Natural killer cell (primary cell): ENCODE measurements around the gene NUBPL. TPM values are rescaled to one million over a fixed set of nuclear protein-coding genes. Genes with fewer than 3 reads are reported as not detected.
"Not testable (repeated sequence)": the region's sequence is repeated elsewhere in the genome, so short reads cannot be mapped to it uniquely, and the experiment has no call there.

Source experiments
- ATAC-seq, 3 donors: fragments of 150-1000 bp in 2 of 3; fragments of 200-7000 bp in 1 of 3; cut with Tn5 transposase; 1 replicate in 1 of 3; 2 replicates in 2 of 3; pipeline ENCODE4 v1.10.0; 2021; ENCODE audit warnings: mild to moderate bottlenecking in 2 of 3, moderate library complexity in 2 of 3
- DNase-seq, 2 donors: peaks; one replicate each; pipeline versions ENCODE4 v3.0.0 to v3.0.0-alpha.2; 2013 to 2021; ENCODE audit warnings: mixed read lengths in 1 of 2
- H3K27ac ChIP-seq: one replicate; pipeline ENCODE4 v1.5.1; 2013; ENCODE audit warnings: mild to moderate bottlenecking, low read length
- H3K27me3 ChIP-seq: one replicate; pipeline ENCODE4 v1.6.1; 2013; ENCODE audit warnings: low read length; ENCODE audit not compliant: control insufficient read depth, insufficient read depth
- H3K36me3 ChIP-seq: one replicate; pipeline ENCODE4 v1.6.1; 2013; ENCODE audit warnings: low read length; ENCODE audit not compliant: control insufficient read depth, insufficient read depth
- H3K4me1 ChIP-seq: one replicate; pipeline ENCODE4 v1.6.1; 2013; ENCODE audit warnings: low read length; ENCODE audit not compliant: control insufficient read depth, insufficient read depth
- H3K4me3 ChIP-seq: one replicate; pipeline ENCODE4 v1.5.1; 2013; ENCODE audit warnings: low read length
- H3K9me3 ChIP-seq: one replicate; pipeline ENCODE4 v1.6.1; 2013; ENCODE audit warnings: low read length; ENCODE audit not compliant: control insufficient read depth, insufficient read depth
- H3K27ac Mint-ChIP-seq, 2 donors: one replicate each; pipeline ENCODE4 v1.8.0; 2022; ENCODE audit warnings: mild to moderate bottlenecking in 2 of 2, mixed read lengths in 2 of 2, moderate library complexity in 1 of 2
- H3K27me3 Mint-ChIP-seq, 2 donors: one replicate each; pipeline ENCODE4 v1.8.0; 2022; ENCODE audit warnings: low read depth in 2 of 2, mixed read lengths in 2 of 2
- H3K36me3 Mint-ChIP-seq: one replicate; pipeline ENCODE4 v1.8.0; 2022; ENCODE audit warnings: mixed read lengths
- H3K4me1 Mint-ChIP-seq, 2 donors: one replicate each; pipeline ENCODE4 v1.8.0; 2022; ENCODE audit warnings: mixed read lengths in 2 of 2
- H3K4me3 Mint-ChIP-seq: one replicate; pipeline ENCODE4 v1.8.0; 2022; ENCODE audit warnings: mild to moderate bottlenecking, moderate library complexity, mixed read lengths
- H3K9me3 Mint-ChIP-seq, 2 donors: one replicate each; pipeline ENCODE4 v1.8.0; 2022; ENCODE audit warnings: mixed read lengths in 2 of 2
- CTCF ChIP-seq: fragments of 200-600 bp; IDR thresholded peaks from one replicate; pipeline ENCODE4 v1.8.0; 2022; ENCODE audit warnings: antibody characterized with exemption
- WGBS: methylation state at CpG from one replicate; pipeline ENCODE4 v1.1.7; 2013; ENCODE audit warnings: missing lambda C conversion rate; ENCODE audit not compliant: insufficient coverage; 5-methylcytosine and 5-hydroxymethylcytosine counted together
- intact Hi-C: fragments of 100-400 bp; cut with micrococcal nuclease; formaldehyde crosslinking; loops from one replicate; pipeline ENCODE4 v1.14.2; 2022
- total RNA-seq, 4 donors: library from RNA; stranded (reverse); fragments of 120-200 nt in 1 of 4; gene quantifications; one replicate each; pipeline versions ENCODE4 v1.2.3 to v1.2.4, GENCODE V29; 2013 to 2022

The NUBPL gene
- total RNA-seq, 3 donors from 2014 or later (not counting 1 experiment from before 2014, with no cell fraction given), result 7.1 to 8.5 (median 7.5) TPM

GRCh38 chr14:31611778-31612433, 50.7 kb downstream of the NUBPL start:
- TF ChIP-seq CTCF, result no peak
- Mint-ChIP-seq H3K4me1 (no peaks in the 10 kb centered on the region), H3K9me3 (peaks cover 7 to 10% of the 10 kb centered on the region in 2 donors), H3K36me3 (peaks cover 11% of the 10 kb centered on the region), H3K27ac (no peak overlapping the region), H3K4me3 (no peak overlapping the region), H3K27me3 (no peaks in the 10 kb centered on the region)
- Histone ChIP-seq H3K36me3 (no peaks in the 10 kb centered on the region), H3K27ac (no peak overlapping the region), H3K9me3 (no peaks in the 10 kb centered on the region), H3K27me3 (no peaks in the 10 kb centered on the region), H3K4me3 (no peak overlapping the region), H3K4me1 (no peaks in the 10 kb centered on the region)
- intact Hi-C loops, result no loop called here
- WGBS, result 95% methylated on average over 2 of the region's 3 CpGs
- no peak for DNase-seq
- ATAC-seq, result no peak

- intact Hi-C loops, result no loop called here
- H3K4me1 ChIP-seq, result no peaks in the 10 kb centered on the region
- Mint-ChIP-seq H3K9me3 (peaks cover 10% of the 10 kb centered on the region in 2 donors), H3K36me3 (peaks cover 11% of the 10 kb centered on the region), H3K27ac (no peak overlapping the region), H3K27me3 (no peaks in the 10 kb centered on the region), H3K4me3 (no peak overlapping the region), H3K4me1 (peaks cover 3 to 4% of the 10 kb centered on the region in 2 donors)
- no peaks in the 10 kb centered on the region for H3K36me3 ChIP-seq
- DNase-seq (no peak), ATAC-seq (no peak)
- WGBS, result 93% methylated on average over 4 of the region's 5 CpGs
- no peaks in the 10 kb centered on the region for H3K9me3 ChIP-seq
- no peak overlapping the region for H3K27ac ChIP-seq
- no peak overlapping the region for H3K4me3 ChIP-seq
- H3K27me3 ChIP-seq, result no peaks in the 10 kb centered on the region
- no peak for TF ChIP-seq CTCF
Observed at GRCh38 chr14:31613188-31613587, 52.0 kb downstream of the NUBPL start.

DNA sequence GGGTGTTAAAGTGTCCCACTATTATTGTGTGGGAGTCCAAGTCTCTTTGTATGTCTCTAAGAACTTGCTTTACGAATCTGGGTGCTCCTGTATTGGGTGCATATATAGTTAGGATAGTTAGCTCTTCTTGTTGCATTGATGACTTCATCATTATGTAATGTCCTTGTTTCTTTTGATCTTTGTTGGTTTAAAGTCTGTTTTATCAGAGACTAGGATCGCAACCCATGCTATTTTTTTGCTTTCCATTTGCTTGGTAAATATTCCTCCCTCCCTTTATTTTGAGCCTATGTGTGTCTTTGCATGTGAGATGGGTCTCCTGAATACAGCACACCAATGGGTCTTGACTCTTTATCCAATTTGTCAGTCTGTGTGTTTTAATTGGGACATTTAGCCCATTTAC, 57.7 kb downstream of the NUBPL start:
- WGBS, result 88% methylated on average over 1 of the region's 2 CpGs
- H3K9me3 Mint-ChIP-seq, result peaks cover 12 to 23% of the 10 kb centered on the region in 2 donors
- not testable (repeated sequence) for DNase-seq

DNA sequence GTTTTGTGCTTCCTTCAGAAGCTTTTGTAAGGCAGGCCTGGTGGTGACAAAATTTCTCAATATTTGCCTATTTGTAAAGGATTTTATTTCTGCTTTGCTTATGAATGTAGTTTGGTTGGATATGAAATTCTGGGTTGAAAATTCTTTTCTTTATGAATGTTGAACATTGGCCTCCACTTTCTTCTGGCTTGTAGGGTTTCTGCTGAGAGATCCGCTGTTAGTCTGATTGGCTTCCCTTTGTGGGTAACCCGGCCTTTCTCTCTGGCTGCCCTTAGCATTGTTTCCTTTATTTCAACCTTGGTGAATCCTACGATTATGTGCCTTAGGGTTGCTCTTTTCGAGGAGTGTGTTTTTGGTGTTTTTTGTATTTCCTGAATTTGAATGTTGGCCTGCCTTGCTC, 58.2 kb downstream of the NUBPL start:
- H3K36me3 Mint-ChIP-seq, result peaks cover 26% of the 10 kb centered on the region
- peaks cover 16 to 26% of the 10 kb centered on the region in 2 donors for H3K9me3 Mint-ChIP-seq

More for the DNA sequence above, 57.7 kb downstream of the NUBPL start:
- intact Hi-C loops, ATAC-seq, H3K27ac ChIP-seq, H3K4me1 Mint-ChIP-seq, H3K4me3 ChIP-seq, H3K36me3 ChIP-seq, H3K4me1 ChIP-seq, H3K4me3 Mint-ChIP-seq, H3K27me3 Mint-ChIP-seq, H3K27ac Mint-ChIP-seq, H3K27me3 ChIP-seq: not testable (repeated sequence)
- H3K36me3 Mint-ChIP-seq, result peaks cover 25% of the 10 kb centered on the region
- H3K9me3 ChIP-seq, result peaks cover 31% of the 10 kb centered on the region

DNA sequence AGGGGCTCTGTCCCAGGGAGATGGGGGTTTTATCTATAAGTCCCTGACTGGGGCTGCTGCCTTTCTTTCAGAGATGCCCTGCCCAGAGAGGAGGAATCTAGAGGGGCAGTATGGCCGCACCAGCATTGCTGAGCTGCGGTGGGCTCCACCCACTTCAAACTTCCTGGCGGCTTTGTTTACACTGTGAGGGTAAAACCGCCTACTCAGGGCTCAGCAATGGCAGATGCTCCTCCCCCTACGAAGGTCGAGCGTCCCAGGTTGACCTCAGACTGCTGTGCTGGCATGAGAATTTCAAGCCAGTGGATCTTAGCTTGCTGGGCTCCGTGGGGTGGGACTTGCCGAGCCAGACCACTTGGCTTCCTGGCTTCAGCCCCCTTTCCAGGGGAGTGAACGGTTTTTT, 59.7 kb downstream of the NUBPL start:
- H3K36me3 ChIP-seq, H3K27ac ChIP-seq, H3K27me3 ChIP-seq, ATAC-seq, intact Hi-C loops, H3K4me1 Mint-ChIP-seq, H3K27ac Mint-ChIP-seq, H3K4me3 Mint-ChIP-seq, H3K4me1 ChIP-seq, H3K27me3 Mint-ChIP-seq, H3K4me3 ChIP-seq, DNase-seq: not testable (repeated sequence)
- H3K9me3 ChIP-seq, result peaks cover 31% of the 10 kb centered on the region
- 97% methylated on average over 10 of the region's 10 CpGs for WGBS
- Mint-ChIP-seq H3K9me3 (peaks cover 16 to 26% of the 10 kb centered on the region in 2 donors), H3K36me3 (peaks cover 26% of the 10 kb centered on the region)

More for the DNA sequence above, 58.2 kb downstream of the NUBPL start:
- DNase-seq (no peak), ATAC-seq (no peak)
- Histone ChIP-seq H3K36me3 (no peaks in the 10 kb centered on the region), H3K4me1 (no peaks in the 10 kb centered on the region), H3K9me3 (peaks cover 31% of the 10 kb centered on the region), H3K27ac (no peak overlapping the region), H3K27me3 (no peaks in the 10 kb centered on the region), H3K4me3 (no peak overlapping the region)
- Mint-ChIP-seq H3K4me1 (peaks cover 5 to 7% of the 10 kb centered on the region in 2 donors), H3K27ac (no peak overlapping the region), H3K4me3 (no peak overlapping the region), H3K27me3 (no peaks in the 10 kb centered on the region)
- intact Hi-C loops, result no loop called here
- no peak for TF ChIP-seq CTCF
- 97% methylated on average over 4 of the region's 4 CpGs for WGBS
